Brain microvascular endothelial cell (primary cell): ENCODE measurements around the gene PLSCR4.

Source experiments
- DNase-seq: peaks from one replicate; pipeline ENCODE4 v3.0.0-alpha.2; 2020
- H3K27ac ChIP-seq: fragments of 250-450 bp; sonication (Bioruptor Pico); 2 replicates; pipeline ENCODE4 v1.5.1; 2020; ENCODE audit warnings: mild to moderate bottlenecking, moderate library complexity
- H3K27me3 ChIP-seq: fragments of 250-450 bp; sonication (Bioruptor Pico); replicated peaks from 2 replicates; pipeline ENCODE4 v1.5.1; 2020; ENCODE audit warnings: mild to moderate bottlenecking
- H3K36me3 ChIP-seq: fragments of 250-450 bp; sonication (Bioruptor Pico); replicated peaks from 2 replicates; pipeline ENCODE4 v1.5.1; 2020; ENCODE audit warnings: mild to moderate bottlenecking
- H3K4me3 ChIP-seq: 2 replicates; pipeline ENCODE4 v1.5.1; 2011; ENCODE audit warnings: low read depth, mild to moderate bottlenecking, control low read depth, low read length, moderate library complexity
- CTCF ChIP-seq: IDR thresholded peaks from 2 replicates; pipeline ENCODE4 v1.5.1; 2011; ENCODE audit warnings: low read depth, mild to moderate bottlenecking, moderate library complexity, low read length, control low read depth, inconsistent platforms; ENCODE audit errors: missing control alignments
- in situ Hi-C: cut with HindIII; loops from 2 replicates; pipeline ENCODE4 v1.10.0; 2017; ENCODE audit warnings: low sequenced_read_pairs, low pct_ligation_motif_present

Gene PLSCR4

GRCh38 chr3:146170591-146170990 is 80.3 kb downstream of the PLSCR4 start:
- in situ Hi-C loops = no loop called here
- no peak overlapping the region for H3K27ac ChIP-seq
- no peaks in the 10 kb centered on the region for H3K36me3 ChIP-seq
- no peak overlapping the region for H3K4me3 ChIP-seq
- no peak for DNase-seq
- TF ChIP-seq CTCF = no peak
- H3K27me3 ChIP-seq = no peaks in the 10 kb centered on the region

GRCh38 chr3:146169891-146170290 is 81.0 kb downstream of the PLSCR4 start:
- DNase-seq = no peak
- TF ChIP-seq CTCF = no peak
- no peak overlapping the region for H3K4me3 ChIP-seq
- H3K27me3 ChIP-seq = no peaks in the 10 kb centered on the region
- H3K36me3 ChIP-seq = no peaks in the 10 kb centered on the region
- in situ Hi-C loops = no loop called here
- H3K27ac ChIP-seq = no peak overlapping the region

GRCh38 chr3:146166826-146167225 is 84.1 kb downstream of the PLSCR4 start:
- no peak overlapping the region for H3K4me3 ChIP-seq
- H3K27me3 ChIP-seq = no peaks in the 10 kb centered on the region
- DNase-seq = peak; percentile 59
- in situ Hi-C loops = no loop called here
- no peak for TF ChIP-seq CTCF
- H3K27ac ChIP-seq = peak overlapping the region; percentile 91
- no peaks in the 10 kb centered on the region for H3K36me3 ChIP-seq

- in situ Hi-C loops = no loop called here
- Histone ChIP-seq H3K27ac (peak overlapping the region; percentile 91), H3K4me3 (no peak overlapping the region), H3K36me3 (no peaks in the 10 kb centered on the region), H3K27me3 (no peaks in the 10 kb centered on the region)
- TF ChIP-seq CTCF = no peak
- DNase-seq = peak; percentile 72
These were observed 84.5 kb downstream of the PLSCR4 start for GRCh38 chr3:146166415-146166821.

GRCh38 chr3:146165877-146166276 is 85.0 kb downstream of the PLSCR4 start:
- no peak for TF ChIP-seq CTCF
- Histone ChIP-seq H3K4me3 (no peak overlapping the region), H3K36me3 (no peaks in the 10 kb centered on the region), H3K27ac (peak overlapping the region; percentile 91), H3K27me3 (no peaks in the 10 kb centered on the region)
- no peak for DNase-seq
- in situ Hi-C loops = no loop called here

GRCh38 chr3:146164971-146165769 is 85.7 kb downstream of the PLSCR4 start:
- Histone ChIP-seq H3K27ac (peak overlapping the region; percentile 91), H3K4me3 (no peak overlapping the region), H3K27me3 (no peaks in the 10 kb centered on the region), H3K36me3 (no peaks in the 10 kb centered on the region)
- DNase-seq = peak; percentile 65
- TF ChIP-seq CTCF = no peak
- in situ Hi-C loops = no loop called here
